ENCODE results near the gene CDH19.

Gene CDH19

DNA sequence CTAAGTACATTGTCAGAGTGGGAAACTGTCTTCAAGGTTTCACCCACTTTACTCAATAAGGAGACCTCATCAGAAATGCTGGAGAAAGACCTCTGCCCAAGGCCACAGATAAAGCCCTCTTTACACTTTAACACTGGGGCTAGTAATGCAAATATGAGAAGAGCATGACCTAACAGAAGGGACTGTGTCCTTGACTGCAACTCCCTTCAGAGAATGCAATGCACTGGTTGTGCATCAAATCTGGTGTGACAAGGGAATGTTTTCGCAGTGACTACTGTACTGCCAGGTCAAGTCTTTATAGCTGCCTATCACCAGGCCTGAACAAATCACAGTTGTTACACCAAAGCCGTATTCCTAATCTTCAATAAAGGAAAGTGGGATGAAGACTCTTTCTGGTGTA lies 28.6 kb downstream of the CDH19 start:
- TF ChIP-seq, protein P1, sequence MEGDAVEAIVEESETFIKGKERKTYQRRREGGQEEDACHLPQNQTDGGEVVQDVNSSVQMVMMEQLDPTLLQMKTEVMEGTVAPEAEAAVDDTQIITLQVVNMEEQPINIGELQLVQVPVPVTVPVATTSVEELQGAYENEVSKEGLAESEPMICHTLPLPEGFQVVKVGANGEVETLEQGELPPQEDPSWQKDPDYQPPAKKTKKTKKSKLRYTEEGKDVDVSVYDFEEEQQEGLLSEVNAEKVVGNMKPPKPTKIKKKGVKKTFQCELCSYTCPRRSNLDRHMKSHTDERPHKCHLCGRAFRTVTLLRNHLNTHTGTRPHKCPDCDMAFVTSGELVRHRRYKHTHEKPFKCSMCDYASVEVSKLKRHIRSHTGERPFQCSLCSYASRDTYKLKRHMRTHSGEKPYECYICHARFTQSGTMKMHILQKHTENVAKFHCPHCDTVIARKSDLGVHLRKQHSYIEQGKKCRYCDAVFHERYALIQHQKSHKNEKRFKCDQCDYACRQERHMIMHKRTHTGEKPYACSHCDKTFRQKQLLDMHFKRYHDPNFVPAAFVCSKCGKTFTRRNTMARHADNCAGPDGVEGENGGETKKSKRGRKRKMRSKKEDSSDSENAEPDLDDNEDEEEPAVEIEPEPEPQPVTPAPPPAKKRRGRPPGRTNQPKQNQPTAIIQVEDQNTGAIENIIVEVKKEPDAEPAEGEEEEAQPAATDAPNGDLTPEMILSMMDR (IDR thresholded peaks at IDR 0.05; ENCODE audit: low read depth, low read length): no peak
- no peak overlapping the region for H3K4me3 ChIP-seq (ENCODE audit: low read depth, low read length)

DNA sequence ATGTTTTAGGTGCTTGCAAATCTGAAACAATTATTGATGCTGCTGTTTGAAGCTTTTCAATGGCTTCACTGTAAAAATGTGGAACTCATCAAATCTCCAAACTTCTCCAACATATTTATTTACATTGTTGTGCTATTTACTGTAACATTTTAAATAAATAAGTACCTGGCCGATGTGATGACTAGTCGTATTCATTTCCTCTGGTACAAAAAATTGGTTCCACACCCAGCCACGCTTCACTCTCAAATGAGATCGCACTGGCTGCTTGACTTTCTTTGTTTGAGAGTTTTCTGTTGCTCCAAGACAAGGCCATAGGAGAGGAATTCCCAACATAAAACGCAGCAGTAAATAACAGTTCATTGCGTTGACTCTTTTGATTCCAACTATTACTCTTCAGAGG lies 32.0 kb downstream of the CDH19 start:
- TF ChIP-seq, protein P1 (IDR thresholded peaks at IDR 0.05; ENCODE audit: low read depth, low read length): no peak
- no peak overlapping the region for H3K4me3 ChIP-seq (ENCODE audit: low read depth, low read length)

DNA sequence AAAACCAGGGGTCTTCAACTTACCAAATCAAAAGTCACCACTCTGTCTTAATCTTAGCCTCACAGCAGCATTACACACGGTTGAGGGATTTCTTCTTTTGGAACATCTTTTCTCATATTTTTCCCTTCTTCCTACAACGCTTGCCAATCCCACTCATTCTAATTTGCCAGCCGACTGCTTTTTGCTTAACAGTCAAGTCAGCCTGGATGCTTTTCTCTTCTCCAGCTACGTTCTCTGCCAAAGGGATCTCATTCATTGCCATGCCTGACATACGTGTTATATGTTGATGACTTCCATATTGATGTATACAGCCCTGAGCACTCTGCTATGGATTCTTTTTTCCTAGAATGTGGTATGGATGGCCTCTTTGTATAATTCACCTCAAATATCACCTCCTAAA lies 37.3 kb downstream of the CDH19 start:
- TF ChIP-seq, protein P1 (IDR thresholded peaks at IDR 0.05; ENCODE audit: low read depth, low read length): no peak
- H3K4me3 ChIP-seq (ENCODE audit: low read depth, low read length): no peak overlapping the region

DNA sequence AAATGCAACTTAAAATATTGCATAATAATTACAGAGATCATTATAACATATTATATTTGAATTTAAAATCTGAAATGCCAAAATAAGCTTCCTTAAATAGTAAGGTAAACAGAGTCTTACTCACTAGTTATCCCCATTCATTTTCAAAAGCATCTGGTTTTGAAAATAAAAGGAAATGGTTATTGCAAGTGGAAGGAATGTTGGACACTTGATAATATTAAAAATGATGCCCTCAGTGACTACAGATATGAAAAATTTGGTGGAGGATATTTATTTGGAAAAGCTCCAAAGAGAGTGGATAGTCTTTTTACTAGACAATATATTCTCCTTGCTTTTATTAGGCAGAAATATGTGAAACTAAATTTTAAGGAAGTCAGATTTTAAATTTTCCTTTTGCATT lies 39.7 kb downstream of the CDH19 start:
- TF ChIP-seq, protein P1 (IDR thresholded peaks at IDR 0.05; ENCODE audit: low read depth, low read length): no peak

DNA sequence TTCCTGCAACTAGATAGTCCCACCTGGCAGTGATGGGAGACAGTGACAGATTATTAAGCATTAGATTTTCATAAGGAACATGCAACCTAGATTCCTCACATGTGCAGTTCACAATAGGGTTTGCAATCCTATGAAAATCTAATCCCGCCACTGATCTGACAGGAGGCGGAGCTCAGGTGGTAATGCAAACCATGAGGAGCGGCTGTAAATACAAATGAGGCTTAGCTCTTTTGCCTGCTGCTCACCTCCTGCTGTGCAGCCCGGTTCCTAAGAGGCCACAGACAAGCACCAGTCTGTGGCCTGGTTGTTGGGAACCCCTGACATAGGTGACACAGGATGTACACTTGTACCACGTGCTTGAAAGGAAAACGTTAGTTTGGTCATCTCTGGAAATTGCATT lies 41.6 kb downstream of the CDH19 start:
- TF ChIP-seq, protein P1 (IDR thresholded peaks at IDR 0.05; ENCODE audit: low read depth, low read length): no peak
- no peak overlapping the region for H3K4me3 ChIP-seq (ENCODE audit: low read depth, low read length)

More for the DNA sequence above, 39.7 kb downstream of the CDH19 start:
- no peak overlapping the region for H3K4me3 ChIP-seq (ENCODE audit: low read depth, low read length)

DNA sequence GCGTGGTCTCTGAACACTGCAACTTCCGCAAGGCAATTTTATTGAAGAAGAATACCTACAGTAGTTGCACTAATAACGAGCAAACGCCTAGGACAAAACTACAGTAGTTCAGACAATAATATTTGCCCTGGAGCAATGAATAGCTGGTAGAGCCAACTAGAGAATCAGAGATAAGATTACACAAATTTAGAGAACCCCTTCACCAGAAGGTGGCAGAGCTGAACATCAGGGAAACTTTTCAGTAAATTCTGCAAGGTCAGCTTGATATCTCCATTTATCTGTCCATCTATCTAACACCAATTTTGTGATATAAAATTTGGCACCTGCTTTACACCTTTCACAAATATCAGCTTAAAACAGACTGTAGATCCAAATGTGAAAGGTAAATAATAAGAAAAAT lies 43.8 kb downstream of the CDH19 start:
- no peak overlapping the region for H3K4me3 ChIP-seq (ENCODE audit: low read depth, low read length)
- TF ChIP-seq, protein P1 (IDR thresholded peaks at IDR 0.05; ENCODE audit: low read depth, low read length): no peak

DNA sequence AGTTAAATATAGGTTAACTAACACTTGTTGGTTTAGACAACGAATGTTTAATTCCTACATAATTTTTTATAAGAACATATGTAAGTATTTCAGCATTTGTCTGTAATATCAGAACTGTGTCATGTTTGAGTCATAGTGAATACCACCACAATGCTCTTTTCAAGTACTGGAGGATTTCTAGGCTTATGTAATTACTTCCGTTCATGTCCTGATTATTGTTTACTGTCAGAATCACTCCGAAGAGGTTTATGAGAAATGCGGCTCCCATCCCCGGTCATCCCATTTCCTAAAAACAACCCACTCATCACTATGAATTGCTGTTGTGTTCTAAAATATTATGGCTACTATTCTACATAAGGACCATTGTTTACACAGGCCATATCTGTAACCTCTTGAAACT lies 45.1 kb downstream of the CDH19 start:
- no peak overlapping the region for H3K4me3 ChIP-seq (ENCODE audit: low read depth, low read length)
- TF ChIP-seq, protein P1 (IDR thresholded peaks at IDR 0.05; ENCODE audit: low read depth, low read length): no peak
